Ovary (tissue), 9 donors: ENCODE results near the gene OR10K2. TPM values are rescaled to one million over a fixed set of nuclear protein-coding genes. Genes with fewer than 3 reads are reported as not detected.
"Not testable (repeated sequence)": the region's sequence is repeated elsewhere in the genome, so short reads cannot be mapped to it uniquely, and the experiment has no call there.

Experiments
- DNase-seq, 5 donors: peaks; one replicate each; pipeline ENCODE4 v3.0.0-alpha.2; 2019 to 2020
- H3K27ac ChIP-seq, 2 donors: fragments of 200-600 bp; one replicate each; pipeline versions ENCODE4 v1.5.1 to v1.8.0; 2019 to 2022
- H3K27me3 ChIP-seq: fragments of 200-600 bp; one replicate; pipeline ENCODE4 v1.8.0; 2022
- H3K36me3 ChIP-seq: fragments of 200-600 bp; sonication (generic); one replicate; pipeline ENCODE4 v1.5.1; 2019
- H3K4me1 ChIP-seq: one replicate; pipeline ENCODE4 v1.8.1; 2013; ENCODE audit warnings: mild to moderate bottlenecking, moderate library complexity; ENCODE audit not compliant: insufficient read depth
- H3K4me3 ChIP-seq: fragments of 200-600 bp; sonication (generic); one replicate; pipeline ENCODE4 v1.5.1; 2017
- H3K9me3 ChIP-seq, 2 donors: fragments of 200-600 bp in 1 of 2; sonication (generic) in 1 of 2; one replicate each; pipeline versions ENCODE4 v1.5.1 to v1.8.1; 2013 to 2019; ENCODE audit warnings: mild to moderate bottlenecking in 1 of 2, moderate library complexity in 1 of 2
- CTCF ChIP-seq, 3 donors: fragments of 450-650 bp in 2 of 3; fragments of 200-600 bp in 1 of 3; IDR thresholded peaks; one replicate each; pipeline versions ENCODE4 v1.5.1 to v1.8.0; 2016 to 2022; ENCODE audit warnings: antibody characterized with exemption in 3 of 3, mild to moderate bottlenecking in 1 of 3
- EP300 ChIP-seq: sonication (generic); formaldehyde crosslinking; IDR thresholded peaks from one replicate; pipeline ENCODE4 v1.6.1; 2017; ENCODE audit warnings: antibody characterized with exemption
- POLR2A ChIP-seq: fragments of 450-650 bp; IDR thresholded peaks from one replicate; pipeline ENCODE4 v1.6.1; 2017; ENCODE audit warnings: antibody characterized with exemption, mild to moderate bottlenecking, moderate library complexity
- WGBS, 3 donors: extraction: QIAGEN DNeasy Blood & Tissue Kit in 1 of 3; methylation state at CpG; one replicate each; pipeline versions ENCODE4 v1.1.5 to v1.1.7; 2013 to 2017; 5-methylcytosine and 5-hydroxymethylcytosine counted together
- intact Hi-C, 4 donors: fragments of 100-400 bp; cut with DNase I; formaldehyde crosslinking; loops; one replicate each; pipeline versions ENCODE4 v1.11.0 to v1.15.1; 2022 to 2023
- polyA plus RNA-seq, 2 donors: library from polyadenylated mRNA; stranded (reverse); fragments of 200-250 nt in 1 of 2; fragments of 350-450 nt in 1 of 2; fragmentation: Illumina TruSeq in 1 of 2; extraction: RNeasy Lipid Tissue Mini Kit (QIAGEN cat#74804) in 1 of 2; gene quantifications; one replicate each; pipeline ENCODE4 v1.2.3, GENCODE V29; 2013 to 2014
- total RNA-seq, 7 donors: library from RNA; depleted of rRNA in 2 of 7; stranded (reverse); fragments of >200 nt in 2 of 7; fragmentation: NEBNext Ultra II Directional in 3 of 7; extraction: Animal tissue kit (Norgen Biotek cat#: 25700) in 3 of 7; gene quantifications; one replicate each; pipeline versions ENCODE4 v1.1.0 to v1.2.4, GENCODE V29; 2016 to 2023
- donor health status: DM: no; HTN: no; CAD: no; lungs with moderate emphysema.
- donor health status: DM: no; HTN: no; CAD: no.
- donor health status: Bipolar disorder and iron deficiency.
- donor health status: DM: yes; HTN: yes; CAD: no.
- donor health status: DM: no; HTN: no; CAD: no.
- donor health status: DM: yes; HTN: yes; CAD: no.

OR10K2 gene
- total and polyA plus RNA-seq, 9 donors = not detected

DNA sequence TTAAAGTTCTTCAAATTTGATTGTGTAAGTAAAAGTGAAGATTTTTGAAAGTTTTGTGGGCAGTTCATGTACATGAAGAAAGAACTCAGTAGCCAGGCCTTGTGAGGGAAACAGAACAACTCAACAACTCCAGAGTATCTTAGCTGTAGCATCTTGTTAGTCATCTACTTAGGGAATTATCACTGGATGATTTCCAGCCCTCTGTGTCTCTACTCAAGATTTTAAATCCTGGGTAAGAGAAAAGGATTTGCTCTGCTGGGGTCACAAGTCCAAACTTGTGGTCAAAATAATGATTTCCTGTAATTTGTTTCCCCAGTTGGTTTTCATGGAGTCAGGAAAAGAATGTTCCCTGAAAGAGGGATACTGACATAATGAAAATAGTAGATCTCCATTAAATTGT is 34.9 kb downstream of the OR10K2 start:
- Histone ChIP-seq H3K9me3 (no peaks in the 10 kb centered on the region), H3K4me3 (no peak overlapping the region), H3K4me1 (no peaks in the 10 kb centered on the region), H3K36me3 (no peaks in the 10 kb centered on the region), H3K27ac (no peak overlapping the region), H3K27me3 (no peaks in the 10 kb centered on the region)
- no peak for DNase-seq
- TF ChIP-seq POLR2A (no peak), EP300 (no peak), CTCF (IDR thresholded peaks at IDR 0.05) (no peak)
- intact Hi-C loops = no loop called here

GRCh38 chr1:158390331-158390730 is 35.7 kb downstream of the OR10K2 start:
- intact Hi-C loops = no loop called here
- no peak for DNase-seq
- no peak overlapping the region for H3K4me3 ChIP-seq
- H3K27ac ChIP-seq = no peak overlapping the region
- no peaks in the 10 kb centered on the region for H3K9me3 ChIP-seq
- H3K36me3 ChIP-seq = no peaks in the 10 kb centered on the region
- no peaks in the 10 kb centered on the region for H3K27me3 ChIP-seq
- no peaks in the 10 kb centered on the region for H3K4me1 ChIP-seq
- WGBS, 3 donors = 44 to 61% (median 49%) methylated on average over 1 of the region's 1 CpG
- TF ChIP-seq POLR2A = no peak
- no peak for TF ChIP-seq CTCF (IDR thresholded peaks at IDR 0.05)
- no peak for TF ChIP-seq EP300

DNA sequence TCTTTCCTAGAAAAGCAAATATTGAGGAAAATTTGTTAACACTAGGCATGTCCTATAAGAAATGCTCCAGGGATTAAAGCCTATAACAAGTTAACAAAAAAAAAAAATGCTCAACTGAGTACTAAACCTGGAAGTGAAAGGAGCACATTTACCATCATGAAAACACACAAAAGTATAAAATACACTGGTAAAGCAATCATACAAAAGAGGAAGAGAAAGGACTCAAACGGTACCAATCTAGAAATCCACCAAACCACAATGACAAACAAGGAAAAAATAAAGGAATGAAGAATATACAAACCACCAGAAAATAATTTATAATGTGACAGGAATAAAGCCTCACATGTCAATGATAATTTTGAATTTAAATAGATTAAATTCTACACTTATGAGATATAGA is 51.2 kb downstream of the OR10K2 start:
- Histone ChIP-seq H3K4me1 (no peaks in the 10 kb centered on the region), H3K4me3 (no peak overlapping the region), H3K27ac (no peak overlapping the region), H3K36me3 (no peaks in the 10 kb centered on the region), H3K9me3 (peaks cover 0 to 3% of the 10 kb centered on the region in 2 donors), H3K27me3 (no peaks in the 10 kb centered on the region)
- WGBS, 3 donors = 78 to 84% (median 78%) methylated on average over 1 of the region's 1 CpG
- intact Hi-C loops = no loop called here
- TF ChIP-seq CTCF (IDR thresholded peaks at IDR 0.05) (no peak), POLR2A (no peak), EP300 (no peak)
- no peak for DNase-seq

- 91 to 93% (median 92%) methylated on average over 25 of the region's 25 CpGs for WGBS, 3 donors
- H3K36me3 ChIP-seq, intact Hi-C loops, H3K27ac ChIP-seq, H3K4me1 ChIP-seq, DNase-seq, H3K9me3 ChIP-seq, H3K27me3 ChIP-seq, H3K4me3 ChIP-seq: not testable (repeated sequence)
Observed at GRCh38 chr1:158374101-158374500, 51.9 kb downstream of the OR10K2 start.

GRCh38 chr1:158371188-158371953 is 54.7 kb downstream of the OR10K2 start:
- peaks cover 0 to 3% of the 10 kb centered on the region in 2 donors for H3K9me3 ChIP-seq
- H3K27ac ChIP-seq = no peak overlapping the region
- no peak overlapping the region for H3K4me3 ChIP-seq
- DNase-seq = no peak
- 68 to 84% (median 77%) methylated on average over 6 of the region's 6 CpGs for WGBS, 3 donors
- no peaks in the 10 kb centered on the region for H3K4me1 ChIP-seq
- no peaks in the 10 kb centered on the region for H3K27me3 ChIP-seq
- intact Hi-C loops = no loop called here
- H3K36me3 ChIP-seq = no peaks in the 10 kb centered on the region
- no peak for TF ChIP-seq POLR2A
- TF ChIP-seq EP300 = no peak

Other genes with a start within 250 kb of the OR10K2 start
- gene CD1D, start 245.3 kb downstream of the OR10K2 start, total RNA-seq = 1 to 10 TPM in 1 of 7 donors, under 1 TPM in 6; 0.18 to 1.1 (median 0.46) TPM
- gene CD1D, start 245.3 kb downstream of the OR10K2 start, polyA plus RNA-seq = 1 to 10 TPM in 1 of 2 donors, under 1 TPM in 1; 0.69 to 2.0 TPM
- not detected for gene CD1A, start 171.8 kb downstream of the OR10K2 start, total RNA-seq
- gene CD1A, start 171.8 kb downstream of the OR10K2 start, polyA plus RNA-seq = not detected
- under 1 TPM in 3 of 7 donors, not detected in 4; 0.22 to 0.28 (median 0.25) TPM for gene CD1C, start 136.3 kb downstream of the OR10K2 start, total RNA-seq
- gene CD1C, start 136.3 kb downstream of the OR10K2 start, polyA plus RNA-seq = 1 to 10 TPM in 1 of 2 donors, under 1 TPM in 1; 0.36 to 6.6 TPM
- not detected for gene CD1B, start 94.7 kb downstream of the OR10K2 start, total RNA-seq
- gene CD1B, start 94.7 kb downstream of the OR10K2 start, polyA plus RNA-seq = under 1 TPM in 1 of 2 donors, not detected in 1; 0.38 TPM
- under 1 TPM in 1 of 7 donors, not detected in 6; 0.23 TPM for gene CD1E, start 72.3 kb downstream of the OR10K2 start, total RNA-seq
- gene CD1E, start 72.3 kb downstream of the OR10K2 start, polyA plus RNA-seq = 1 to 10 TPM in 1 of 2 donors, not detected in 1; 2.5 TPM
- not detected for gene OR10T2, start 26.8 kb downstream of the OR10K2 start, total RNA-seq
- gene OR10T2, start 26.8 kb downstream of the OR10K2 start, polyA plus RNA-seq = not detected
- not detected for gene OR10K1, start 35.6 kb upstream of the OR10K2 start, total RNA-seq
- not detected for gene OR10K1, start 35.6 kb upstream of the OR10K2 start, polyA plus RNA-seq
- gene OR10R2, start 46.0 kb upstream of the OR10K2 start, total RNA-seq = not detected
- not detected for gene OR10R2, start 46.0 kb upstream of the OR10K2 start, polyA plus RNA-seq
- gene OR6Y1, start 128.2 kb upstream of the OR10K2 start, total RNA-seq = not detected
- gene OR6Y1, start 128.2 kb upstream of the OR10K2 start, polyA plus RNA-seq = not detected
- gene OR6P1, start 144.3 kb upstream of the OR10K2 start, total RNA-seq = not detected
- gene OR6P1, start 144.3 kb upstream of the OR10K2 start, polyA plus RNA-seq = not detected
- gene OR10X1, start 153.7 kb upstream of the OR10K2 start, total RNA-seq = not detected
- not detected for gene OR10X1, start 153.7 kb upstream of the OR10K2 start, polyA plus RNA-seq
- gene OR10Z1, start 179.0 kb upstream of the OR10K2 start, total RNA-seq = not detected
- not detected for gene OR10Z1, start 179.0 kb upstream of the OR10K2 start, polyA plus RNA-seq